GM23338 (cell line): Measurements from ENCODE around the gene KIT. TPM values are rescaled to one million over a fixed set of nuclear protein-coding genes. Genes with fewer than 3 reads are reported as not detected.

Experiments
- ATAC-seq: fragments of 200-7000 bp; cut with Tn5 transposase; 3 replicates; pipeline ENCODE4 v1.9.1; 2020
- DNase-seq: peaks from one replicate; pipeline ENCODE4 v3.0.0-alpha.2; 2015; ENCODE audit warnings: low spot score
- H2AFZ ChIP-seq: fragments of 200-600 bp; sonication (generic); 2 replicates; pipeline ENCODE4 v1.8.0; 2016; ENCODE audit warnings: antibody characterized with exemption, mild to moderate bottlenecking, moderate library complexity
- H3F3A ChIP-seq: fragments of 200-600 bp; sonication (generic); replicated peaks from 2 replicates; pipeline ENCODE4 v1.8.0; 2017; ENCODE audit warnings: antibody characterized with exemption, mixed run types, low read depth
- H3K27ac ChIP-seq: fragments of 200-600 bp; sonication (generic); 2 replicates; pipeline ENCODE4 v1.6.1; 2016; ENCODE audit warnings: low read depth
- H3K27me3 ChIP-seq: fragments of 200-600 bp; sonication (generic); 2 replicates; pipeline ENCODE4 v1.8.0; 2016; ENCODE audit warnings: mild to moderate bottlenecking, mixed run types, moderate library complexity; ENCODE audit not compliant: insufficient read depth
- H3K36me3 ChIP-seq: fragments of 200-600 bp; sonication (generic); 2 replicates; pipeline ENCODE4 v1.8.0; 2016; ENCODE audit warnings: mild to moderate bottlenecking; ENCODE audit not compliant: insufficient read depth
- H3K4me1 ChIP-seq: fragments of 200-600 bp; sonication (generic); 2 replicates; pipeline ENCODE4 v1.8.0; 2016; ENCODE audit warnings: mild to moderate bottlenecking, moderate library complexity; ENCODE audit not compliant: insufficient read depth
- H3K4me2 ChIP-seq: fragments of 200-600 bp; sonication (generic); 2 replicates; pipeline ENCODE4 v1.7.1; 2017; ENCODE audit warnings: mixed run types
- H3K4me3 ChIP-seq: fragments of 200-600 bp; sonication (generic); 2 replicates; pipeline ENCODE4 v1.6.1; 2016; ENCODE audit warnings: mixed run types
- H3K79me2 ChIP-seq: fragments of 200-600 bp; sonication (generic); replicated peaks from 2 replicates; pipeline ENCODE4 v1.8.0; 2017; ENCODE audit warnings: mild to moderate bottlenecking; ENCODE audit not compliant: insufficient read depth
- H3K9me2 ChIP-seq: fragments of 200-600 bp; sonication (generic); 2 replicates; pipeline ENCODE4 v1.8.0; 2017; ENCODE audit not compliant: insufficient read depth
- H4K20me1 ChIP-seq: fragments of 200-600 bp; sonication (generic); replicated peaks from 2 replicates; pipeline ENCODE4 v1.8.0; 2017; ENCODE audit warnings: mild to moderate bottlenecking; ENCODE audit not compliant: insufficient read depth
- H3K27ac Mint-ChIP-seq: 2 replicates; pipeline ENCODE4 v1.8.0; 2020; ENCODE audit warnings: inconsistent platforms, mild to moderate bottlenecking, moderate library complexity, mixed read lengths
- H3K27me3 Mint-ChIP-seq: 3 replicates; pipeline ENCODE4 v1.8.0; 2022; ENCODE audit warnings: low read depth, mild to moderate bottlenecking, moderate library complexity, mixed read lengths, inconsistent platforms; ENCODE audit not compliant: insufficient read depth, poor library complexity
- H3K36me3 Mint-ChIP-seq: 3 replicates; pipeline ENCODE4 v1.8.0; 2021; ENCODE audit warnings: low read depth, mild to moderate bottlenecking, inconsistent platforms, moderate library complexity, mixed read lengths
- H3K4me1 Mint-ChIP-seq: 3 replicates; pipeline ENCODE4 v1.8.0; 2020; ENCODE audit warnings: mild to moderate bottlenecking, inconsistent platforms, mixed read lengths
- H3K4me3 Mint-ChIP-seq: 3 replicates; pipeline ENCODE4 v1.8.0; 2021; ENCODE audit warnings: moderate library complexity, mild to moderate bottlenecking, inconsistent platforms, mixed read lengths
- H3K9me3 Mint-ChIP-seq: 3 replicates; pipeline ENCODE4 v1.8.0; 2020; ENCODE audit warnings: moderate library complexity, mild to moderate bottlenecking, inconsistent platforms, mixed read lengths
- CREB1 ChIP-seq: fragments of 250-450 bp; sonication (Bioruptor Pico); IDR thresholded peaks from 2 replicates; pipeline ENCODE4 v1.5.0; 2020; ENCODE audit warnings: low read depth, mild to moderate bottlenecking, moderate library complexity
- EZH2 ChIP-seq: fragments of 200-600 bp; sonication (generic); IDR thresholded peaks from one replicate; pipeline ENCODE4 v1.8.0; 2017; ENCODE audit warnings: antibody characterized with exemption, mild to moderate bottlenecking, low read depth; ENCODE audit not compliant: unreplicated experiment
- EZH2phosphoT487 ChIP-seq: fragments of 200-600 bp; sonication (generic); IDR thresholded peaks from one replicate; pipeline ENCODE4 v1.8.1; 2018; ENCODE audit warnings: antibody characterized with exemption; ENCODE audit not compliant: unreplicated experiment
- JUNB ChIP-seq: IDR thresholded peaks from one replicate; pipeline ENCODE4 v1.6.1; 2016; ENCODE audit warnings: antibody characterized with exemption; ENCODE audit not compliant: unreplicated experiment
- NANOG ChIP-seq: IDR thresholded peaks from 2 replicates; pipeline ENCODE4 v1.6.1; 2016; ENCODE audit warnings: antibody characterized with exemption, borderline replicate concordance
- POLR2AphosphoS5 ChIP-seq: IDR thresholded peaks from 2 replicates; pipeline ENCODE4 v1.6.1; 2016; ENCODE audit warnings: antibody characterized with exemption, low read depth
- STAT1 ChIP-seq: IDR thresholded peaks from one replicate; pipeline ENCODE4 v1.6.1; 2016; ENCODE audit warnings: antibody characterized with exemption; ENCODE audit not compliant: unreplicated experiment
- ZNF114 ChIP-seq: fragments of 250-450 bp; sonication (Bioruptor Pico); IDR thresholded peaks from 2 replicates; pipeline ENCODE4 v1.5.0; 2020; ENCODE audit warnings: mild to moderate bottlenecking, moderate library complexity
- ZNF331 ChIP-seq: fragments of 250-450 bp; sonication (Bioruptor Pico); IDR thresholded peaks from 2 replicates; pipeline ENCODE4 v1.5.0; 2020; ENCODE audit warnings: low read depth, mild to moderate bottlenecking, moderate library complexity
- polyA plus RNA-seq: library from polyadenylated mRNA; unstranded; fragments of >200 nt; fragmentation: Nextera tagmentation; extraction: Ambion mirVana; gene quantifications from 2 replicates; pipeline ENCODE4 v1.2.1, GENCODE V29; 2016
- total RNA-seq: library from RNA; depleted of rRNA; stranded (reverse); fragments of >200 nt; shearing (Covaris generic); gene quantifications from 2 replicates; pipeline ENCODE4 v1.2.3, GENCODE V29; 2014
- TF ChIP-seq, protein P1 (sequence below), 2 experiments: fragments of 200-600 bp in 1 of 2; sonication (generic) in 1 of 2; conservative IDR thresholded peaks; 2 replicates each; pipeline versions ENCODE4 v1.5.1 to v1.6.1; 2016 to 2017; ENCODE audit warnings: antibody characterized with exemption in 2 of 2, low read depth in 2 of 2, mild to moderate bottlenecking in 2 of 2, moderate library complexity in 1 of 2
- TF ChIP-seq, protein P2 (sequence below): IDR thresholded peaks from 2 replicates; pipeline ENCODE4 v1.6.1; 2016; ENCODE audit warnings: antibody characterized with exemption
- TF ChIP-seq, protein P3 (sequence below): fragments of 250-450 bp; sonication (Bioruptor Pico); IDR thresholded peaks from 2 replicates; pipeline ENCODE4 v1.5.0; 2020; ENCODE audit warnings: mild to moderate bottlenecking, moderate library complexity

Gene KIT
- total and polyA plus RNA-seq, 2 experiments from 2014 or later = 9.0 to 28.4 TPM

DNA sequence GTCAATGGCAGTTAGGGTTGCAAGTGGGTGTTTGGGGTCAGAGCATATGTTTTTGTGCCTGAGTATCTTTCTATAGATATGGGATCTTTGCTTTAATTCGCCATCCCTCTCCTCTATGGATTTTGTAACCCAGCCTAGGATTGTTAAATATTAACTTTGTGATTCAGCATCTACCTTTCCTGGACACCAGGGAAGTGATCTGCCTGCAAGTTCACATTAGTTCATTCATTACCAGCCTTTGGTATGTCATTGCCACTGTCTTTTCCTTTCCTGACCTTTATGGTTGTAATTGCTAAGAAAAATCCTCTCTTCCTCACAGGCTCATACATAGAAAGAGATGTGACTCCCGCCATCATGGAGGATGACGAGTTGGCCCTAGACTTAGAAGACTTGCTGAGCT lies 73.8 kb downstream of the KIT start (continued):
- TF ChIP-seq EZH2phosphoT487 = no peak
- no peak for TF ChIP-seq EZH2
- no peak for TF ChIP-seq JUNB
- TF ChIP-seq POLR2AphosphoS5 = no peak
- TF ChIP-seq, protein P1, sequence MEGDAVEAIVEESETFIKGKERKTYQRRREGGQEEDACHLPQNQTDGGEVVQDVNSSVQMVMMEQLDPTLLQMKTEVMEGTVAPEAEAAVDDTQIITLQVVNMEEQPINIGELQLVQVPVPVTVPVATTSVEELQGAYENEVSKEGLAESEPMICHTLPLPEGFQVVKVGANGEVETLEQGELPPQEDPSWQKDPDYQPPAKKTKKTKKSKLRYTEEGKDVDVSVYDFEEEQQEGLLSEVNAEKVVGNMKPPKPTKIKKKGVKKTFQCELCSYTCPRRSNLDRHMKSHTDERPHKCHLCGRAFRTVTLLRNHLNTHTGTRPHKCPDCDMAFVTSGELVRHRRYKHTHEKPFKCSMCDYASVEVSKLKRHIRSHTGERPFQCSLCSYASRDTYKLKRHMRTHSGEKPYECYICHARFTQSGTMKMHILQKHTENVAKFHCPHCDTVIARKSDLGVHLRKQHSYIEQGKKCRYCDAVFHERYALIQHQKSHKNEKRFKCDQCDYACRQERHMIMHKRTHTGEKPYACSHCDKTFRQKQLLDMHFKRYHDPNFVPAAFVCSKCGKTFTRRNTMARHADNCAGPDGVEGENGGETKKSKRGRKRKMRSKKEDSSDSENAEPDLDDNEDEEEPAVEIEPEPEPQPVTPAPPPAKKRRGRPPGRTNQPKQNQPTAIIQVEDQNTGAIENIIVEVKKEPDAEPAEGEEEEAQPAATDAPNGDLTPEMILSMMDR (conservative IDR thresholded peaks at IDR 0.05; ENCODE audit: low read depth in 2 of 2) = no peak
- no peak for TF ChIP-seq CREB1 (CRISPR knock-in tag)
- TF ChIP-seq, protein P2, sequence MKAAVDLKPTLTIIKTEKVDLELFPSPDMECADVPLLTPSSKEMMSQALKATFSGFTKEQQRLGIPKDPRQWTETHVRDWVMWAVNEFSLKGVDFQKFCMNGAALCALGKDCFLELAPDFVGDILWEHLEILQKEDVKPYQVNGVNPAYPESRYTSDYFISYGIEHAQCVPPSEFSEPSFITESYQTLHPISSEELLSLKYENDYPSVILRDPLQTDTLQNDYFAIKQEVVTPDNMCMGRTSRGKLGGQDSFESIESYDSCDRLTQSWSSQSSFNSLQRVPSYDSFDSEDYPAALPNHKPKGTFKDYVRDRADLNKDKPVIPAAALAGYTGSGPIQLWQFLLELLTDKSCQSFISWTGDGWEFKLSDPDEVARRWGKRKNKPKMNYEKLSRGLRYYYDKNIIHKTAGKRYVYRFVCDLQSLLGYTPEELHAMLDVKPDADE = no peak

DNA sequence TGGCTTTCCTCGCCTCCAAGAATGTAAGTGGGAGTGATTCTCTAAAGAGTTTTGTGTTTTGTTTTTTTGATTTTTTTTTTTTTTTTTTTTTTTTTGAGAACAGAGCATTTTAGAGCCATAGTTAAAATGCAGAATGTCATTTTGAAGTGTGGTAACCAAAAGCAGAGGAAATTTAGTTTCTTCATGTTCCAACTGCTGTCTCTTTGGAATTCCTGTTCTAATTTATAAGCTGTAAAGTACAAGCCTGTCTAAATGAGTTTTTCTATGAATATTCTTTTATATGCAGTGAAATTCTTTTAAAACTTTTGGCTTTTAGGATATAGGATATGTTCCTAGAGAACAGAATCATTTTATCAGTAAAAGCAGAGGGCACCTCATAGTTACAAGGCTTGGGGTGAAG lies 74.2 kb downstream of the KIT start:
- Histone ChIP-seq H3K27me3 (no peaks in the 10 kb centered on the region), H3K79me2 (no peaks in the 10 kb centered on the region), H4K20me1 (no peaks in the 10 kb centered on the region), H3K4me1 (peaks cover 5% of the 10 kb centered on the region; the same call in 1 of the 2 replicates), H3K27ac (no peak overlapping the region), H3F3A (no peaks in the 10 kb centered on the region), H3K9me2 (no peaks in the 10 kb centered on the region), H2AFZ (no peak overlapping the region), H3K4me3 (no peak overlapping the region), H3K4me2 (no peak overlapping the region), H3K36me3 (peaks cover 20% of the 10 kb centered on the region; the same call in 1 of the 2 replicates)
- Mint-ChIP-seq H3K9me3 (no peaks in the 10 kb centered on the region), H3K4me3 (no peak overlapping the region), H3K27ac (no peak overlapping the region), H3K4me1 (peaks cover 12% of the 10 kb centered on the region; the same call in 2 of the 3 replicates), H3K36me3 (peaks cover 40% of the 10 kb centered on the region), H3K27me3 (no peaks in the 10 kb centered on the region)
- DNase-seq (no peak), ATAC-seq (no peak)
- TF ChIP-seq STAT1 (no peak), NANOG (no peak), POLR2AphosphoS5 (no peak), ZNF114 (CRISPR knock-in tag) (no peak), EZH2phosphoT487 (no peak), CREB1 (CRISPR knock-in tag) (no peak), ZNF331 (no peak), EZH2 (no peak), JUNB (no peak)
- TF ChIP-seq, protein P3, sequence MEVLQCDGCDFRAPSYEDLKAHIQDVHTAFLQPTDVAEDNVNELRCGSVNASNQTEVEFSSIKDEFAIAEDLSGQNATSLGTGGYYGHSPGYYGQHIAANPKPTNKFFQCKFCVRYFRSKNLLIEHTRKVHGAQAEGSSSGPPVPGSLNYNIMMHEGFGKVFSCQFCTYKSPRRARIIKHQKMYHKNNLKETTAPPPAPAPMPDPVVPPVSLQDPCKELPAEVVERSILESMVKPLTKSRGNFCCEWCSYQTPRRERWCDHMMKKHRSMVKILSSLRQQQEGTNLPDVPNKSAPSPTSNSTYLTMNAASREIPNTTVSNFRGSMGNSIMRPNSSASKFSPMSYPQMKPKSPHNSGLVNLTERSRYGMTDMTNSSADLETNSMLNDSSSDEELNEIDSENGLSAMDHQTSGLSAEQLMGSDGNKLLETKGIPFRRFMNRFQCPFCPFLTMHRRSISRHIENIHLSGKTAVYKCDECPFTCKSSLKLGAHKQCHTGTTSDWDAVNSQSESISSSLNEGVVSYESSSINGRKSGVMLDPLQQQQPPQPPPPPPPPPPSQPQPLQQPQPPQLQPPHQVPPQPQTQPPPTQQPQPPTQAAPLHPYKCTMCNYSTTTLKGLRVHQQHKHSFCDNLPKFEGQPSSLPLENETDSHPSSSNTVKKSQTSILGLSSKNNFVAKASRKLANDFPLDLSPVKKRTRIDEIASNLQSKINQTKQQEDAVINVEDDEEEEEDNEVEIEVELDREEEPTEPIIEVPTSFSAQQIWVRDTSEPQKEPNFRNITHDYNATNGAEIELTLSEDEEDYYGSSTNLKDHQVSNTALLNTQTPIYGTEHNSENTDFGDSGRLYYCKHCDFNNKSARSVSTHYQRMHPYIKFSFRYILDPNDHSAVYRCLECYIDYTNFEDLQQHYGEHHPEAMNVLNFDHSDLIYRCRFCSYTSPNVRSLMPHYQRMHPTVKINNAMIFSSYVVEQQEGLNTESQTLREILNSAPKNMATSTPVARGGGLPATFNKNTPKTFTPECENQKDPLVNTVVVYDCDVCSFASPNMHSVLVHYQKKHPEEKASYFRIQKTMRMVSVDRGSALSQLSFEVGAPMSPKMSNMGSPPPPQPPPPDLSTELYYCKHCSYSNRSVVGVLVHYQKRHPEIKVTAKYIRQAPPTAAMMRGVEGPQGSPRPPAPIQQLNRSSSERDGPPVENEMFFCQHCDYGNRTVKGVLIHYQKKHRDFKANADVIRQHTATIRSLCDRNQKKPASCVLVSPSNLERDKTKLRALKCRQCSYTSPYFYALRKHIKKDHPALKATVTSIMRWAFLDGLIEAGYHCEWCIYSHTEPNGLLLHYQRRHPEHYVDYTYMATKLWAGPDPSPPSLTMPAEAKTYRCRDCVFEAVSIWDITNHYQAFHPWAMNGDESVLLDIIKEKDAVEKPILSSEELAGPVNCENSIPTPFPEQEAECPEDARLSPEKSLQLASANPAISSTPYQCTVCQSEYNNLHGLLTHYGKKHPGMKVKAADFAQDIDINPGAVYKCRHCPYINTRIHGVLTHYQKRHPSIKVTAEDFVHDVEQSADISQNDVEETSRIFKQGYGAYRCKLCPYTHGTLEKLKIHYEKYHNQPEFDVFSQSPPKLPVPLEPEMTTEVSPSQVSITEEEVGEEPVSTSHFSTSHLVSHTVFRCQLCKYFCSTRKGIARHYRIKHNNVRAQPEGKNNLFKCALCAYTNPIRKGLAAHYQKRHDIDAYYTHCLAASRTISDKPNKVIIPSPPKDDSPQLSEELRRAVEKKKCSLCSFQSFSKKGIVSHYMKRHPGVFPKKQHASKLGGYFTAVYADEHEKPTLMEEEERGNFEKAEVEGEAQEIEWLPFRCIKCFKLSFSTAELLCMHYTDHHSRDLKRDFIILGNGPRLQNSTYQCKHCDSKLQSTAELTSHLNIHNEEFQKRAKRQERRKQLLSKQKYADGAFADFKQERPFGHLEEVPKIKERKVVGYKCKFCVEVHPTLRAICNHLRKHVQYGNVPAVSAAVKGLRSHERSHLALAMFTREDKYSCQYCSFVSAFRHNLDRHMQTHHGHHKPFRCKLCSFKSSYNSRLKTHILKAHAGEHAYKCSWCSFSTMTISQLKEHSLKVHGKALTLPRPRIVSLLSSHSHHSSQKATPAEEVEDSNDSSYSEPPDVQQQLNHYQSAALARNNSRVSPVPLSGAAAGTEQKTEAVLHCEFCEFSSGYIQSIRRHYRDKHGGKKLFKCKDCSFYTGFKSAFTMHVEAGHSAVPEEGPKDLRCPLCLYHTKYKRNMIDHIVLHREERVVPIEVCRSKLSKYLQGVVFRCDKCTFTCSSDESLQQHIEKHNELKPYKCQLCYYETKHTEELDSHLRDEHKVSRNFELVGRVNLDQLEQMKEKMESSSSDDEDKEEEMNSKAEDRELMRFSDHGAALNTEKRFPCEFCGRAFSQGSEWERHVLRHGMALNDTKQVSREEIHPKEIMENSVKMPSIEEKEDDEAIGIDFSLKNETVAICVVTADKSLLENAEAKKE (CRISPR knock-in tag) = no peak
- TF ChIP-seq, protein P2 = no peak
